Right ventricle myocardium inferior (tissue), 1 donor: Measurements from ENCODE around the gene USP44. TPM values are rescaled to one million over a fixed set of nuclear protein-coding genes. Genes with fewer than 3 reads are reported as not detected.

ENCODE experiments used
- ATAC-seq: fragments of 200-7000 bp; cut with Tn5 transposase; one replicate; pipeline ENCODE4 v1.9.1; 2020; ENCODE audit warnings: mild to moderate bottlenecking, moderate library complexity
- DNase-seq: peaks from one replicate; pipeline ENCODE4 v3.0.0; 2021; ENCODE audit errors: missing footprints
- intact Hi-C: fragments of 100-400 bp; cut with DNase I; formaldehyde crosslinking; loops from one replicate; pipeline ENCODE4 v1.11.0; 2022
- total RNA-seq: library from RNA; stranded (reverse); fragmentation: NEBNext Ultra II Directional; extraction: Animal tissue kit (Norgen Biotek cat#: 25700); gene quantifications from one replicate; pipeline ENCODE4 v1.2.1, GENCODE V29; 2021
- donor health status: DM: no; HTN: yes; CAD: no; lungs with severe emphysema.

The USP44 gene
- total RNA-seq, 1 donor from 2014 or later, result 1.0 TPM

GRCh38 chr12:95480230-95480629, 71.0 kb downstream of the USP44 start:
- DNase-seq, result no peak
- intact Hi-C loops, result no loop called here
- ATAC-seq, result no peak

DNA sequence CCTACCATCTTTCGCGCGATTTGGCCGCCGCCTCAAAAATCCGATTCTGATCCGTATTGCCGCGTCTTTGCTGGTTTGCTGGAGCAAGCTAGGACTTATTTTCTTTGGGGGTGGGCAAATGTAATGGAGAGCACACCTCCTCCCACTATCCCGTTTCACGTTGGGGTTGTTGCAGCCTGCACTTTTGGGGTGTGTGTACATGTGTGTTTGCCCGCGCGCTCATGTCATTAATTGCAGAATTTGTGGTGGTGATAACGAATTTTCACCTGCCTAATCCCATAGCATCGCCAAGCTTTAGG, 76.7 kb downstream of the USP44 start:
- intact Hi-C loops, result loop anchor here (5.0 to 10.0 kb wide), 3 partner anchors 52 to 120 kb away; no protein-coding TSS in a partner anchor
- ATAC-seq (no peak), DNase-seq (no peak)

DNA sequence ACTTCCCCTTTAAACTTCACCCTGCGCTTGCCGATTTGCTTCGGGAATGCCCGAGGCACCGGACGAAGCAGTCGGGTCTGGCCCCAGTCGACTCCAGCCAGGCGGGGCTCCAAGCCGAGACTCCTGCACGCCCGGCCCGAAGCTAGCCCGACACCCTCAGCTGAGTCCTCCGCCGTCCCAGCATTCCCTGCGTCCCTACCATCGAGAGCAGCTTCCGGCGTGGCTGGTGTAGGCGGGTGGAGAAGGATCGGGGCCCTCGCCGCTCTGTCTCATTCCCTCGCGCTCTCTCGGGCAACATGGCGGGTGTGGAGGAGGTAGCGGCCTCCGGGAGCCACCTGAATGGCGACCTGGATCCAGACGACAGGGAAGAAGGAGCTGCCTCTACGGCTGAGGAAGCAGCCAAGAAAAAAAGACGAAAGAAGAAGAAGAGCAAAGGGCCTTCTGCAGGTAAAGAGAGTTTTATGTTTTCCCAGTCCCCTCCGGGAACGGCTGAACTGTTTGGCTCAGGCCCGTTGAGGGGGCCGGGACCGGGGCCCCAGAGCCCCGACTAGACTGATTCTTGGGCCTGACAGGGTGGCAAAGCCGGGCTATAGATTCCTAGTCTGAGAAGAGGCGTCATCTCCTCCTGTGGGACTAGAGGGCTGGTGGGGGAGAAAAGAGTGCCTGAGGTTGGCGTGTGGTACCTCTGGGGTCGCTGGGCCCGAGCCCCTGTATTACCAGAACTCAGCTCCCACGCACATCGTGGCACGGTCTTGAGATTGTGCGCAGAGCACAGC, 77.2 kb downstream of the USP44 start, which contains the start of gene METAP2:
TSS of gene METAP2 (plus strand) at position 269 of the 776 bp plus-strand sequence. CDS start at position 297, 28 bp downstream.
- intact Hi-C loops, result loop anchor here (5.0 to 10.0 kb wide), 3 partner anchors 52 to 119 kb away; no protein-coding TSS in a partner anchor
- ATAC-seq (peak; percentile 100), DNase-seq (peak; percentile 98)

DNA sequence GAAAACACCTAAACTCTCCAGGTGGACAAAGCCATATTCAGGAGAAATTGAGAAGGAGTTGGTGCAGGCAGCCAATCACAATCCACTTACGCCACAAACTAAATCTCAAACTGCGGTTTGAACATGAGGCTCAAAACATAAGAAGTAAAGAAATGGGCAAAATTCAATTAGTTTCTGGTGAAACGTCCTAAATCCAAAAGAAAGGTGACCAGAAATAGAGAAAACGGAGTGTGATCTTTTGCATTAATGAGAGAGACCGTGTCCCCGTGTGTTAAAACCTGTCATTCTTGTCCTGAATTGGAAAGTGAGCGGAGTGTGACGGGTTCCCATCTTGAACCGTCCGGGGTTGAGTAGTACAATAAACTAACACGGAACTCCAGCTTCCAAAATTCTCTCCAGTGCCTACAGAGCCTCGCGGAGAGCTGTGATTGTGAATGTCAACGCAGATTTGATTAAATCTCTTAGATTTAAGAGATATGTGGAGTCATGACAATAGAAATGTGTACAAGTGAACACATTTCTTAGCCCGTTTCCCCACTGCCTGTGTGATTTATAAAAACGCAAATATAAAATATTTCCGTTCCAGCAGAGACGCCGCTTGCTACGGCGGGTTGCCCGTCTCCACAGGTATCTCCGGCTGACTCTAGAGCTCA, 77.9 kb downstream of the USP44 start:
- no peak for DNase-seq
- ATAC-seq, result peak; percentile 72
- intact Hi-C loops, result loop anchor here (5.0 to 10.0 kb wide), 3 partner anchors 51 to 119 kb away; no protein-coding TSS in a partner anchor

GRCh38 chr12:95470300-95470699, 81.0 kb downstream of the USP44 start:
- no peak for DNase-seq
- ATAC-seq, result no peak
- intact Hi-C loops, result loop anchor here (5.0 to 10.0 kb wide), 3 partner anchors 48 to 115 kb away; no protein-coding TSS in a partner anchor

Other genes with a start within 250 kb of the USP44 start
- gene METAP2, start 77.3 kb downstream of the USP44 start, total RNA-seq, result 53.2 TPM
- gene NTN4, start 239.3 kb upstream of the USP44 start, total RNA-seq, result 74.5 TPM